Thyroid gland (tissue), 4 donors: ENCODE data around the gene ZNF850.

ENCODE experiments used
- POLR2A ChIP-seq, 2 donors: fragments of 450-650 bp; IDR thresholded peaks; one replicate each; pipeline ENCODE4 v1.6.1; 2017; ENCODE audit warnings: antibody characterized with exemption in 2 of 2, mild to moderate bottlenecking in 2 of 2, moderate library complexity in 1 of 2
- TF ChIP-seq, protein P1 (sequence below), 6 experiments: fragments of 200-600 bp in 3 of 6; fragments of 450-650 bp in 3 of 6; sonication (generic) in 3 of 6; IDR thresholded peaks; one replicate each; pipeline ENCODE4 v1.5.1; 2016 to 2019; ENCODE audit warnings: antibody characterized with exemption in 6 of 6, mild to moderate bottlenecking in 2 of 6, inconsistent platforms in 1 of 6, moderate library complexity in 1 of 6

DNA sequence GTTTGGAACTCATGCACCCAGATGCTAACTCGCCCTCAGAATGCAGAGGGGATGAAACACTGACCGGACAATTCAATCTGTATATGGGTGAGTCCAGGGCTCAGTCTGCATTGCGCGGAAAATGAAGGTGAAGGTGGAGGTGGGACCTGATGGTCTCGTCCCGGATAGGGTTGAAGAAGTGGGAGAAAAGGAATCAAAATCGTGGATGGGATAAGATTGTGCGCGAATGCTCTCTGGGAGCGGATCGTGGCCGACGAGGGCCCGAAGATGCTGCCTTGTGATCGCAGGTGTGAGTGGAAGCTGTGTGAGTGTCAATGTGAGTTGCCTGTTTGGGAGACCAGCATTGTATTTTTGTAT, 594 bp upstream of the ZNF850 start:
- TF ChIP-seq, protein P1, sequence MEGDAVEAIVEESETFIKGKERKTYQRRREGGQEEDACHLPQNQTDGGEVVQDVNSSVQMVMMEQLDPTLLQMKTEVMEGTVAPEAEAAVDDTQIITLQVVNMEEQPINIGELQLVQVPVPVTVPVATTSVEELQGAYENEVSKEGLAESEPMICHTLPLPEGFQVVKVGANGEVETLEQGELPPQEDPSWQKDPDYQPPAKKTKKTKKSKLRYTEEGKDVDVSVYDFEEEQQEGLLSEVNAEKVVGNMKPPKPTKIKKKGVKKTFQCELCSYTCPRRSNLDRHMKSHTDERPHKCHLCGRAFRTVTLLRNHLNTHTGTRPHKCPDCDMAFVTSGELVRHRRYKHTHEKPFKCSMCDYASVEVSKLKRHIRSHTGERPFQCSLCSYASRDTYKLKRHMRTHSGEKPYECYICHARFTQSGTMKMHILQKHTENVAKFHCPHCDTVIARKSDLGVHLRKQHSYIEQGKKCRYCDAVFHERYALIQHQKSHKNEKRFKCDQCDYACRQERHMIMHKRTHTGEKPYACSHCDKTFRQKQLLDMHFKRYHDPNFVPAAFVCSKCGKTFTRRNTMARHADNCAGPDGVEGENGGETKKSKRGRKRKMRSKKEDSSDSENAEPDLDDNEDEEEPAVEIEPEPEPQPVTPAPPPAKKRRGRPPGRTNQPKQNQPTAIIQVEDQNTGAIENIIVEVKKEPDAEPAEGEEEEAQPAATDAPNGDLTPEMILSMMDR (IDR thresholded peaks at IDR 0.05): no peak
- TF ChIP-seq POLR2A (IDR thresholded peaks at IDR 0.05): no peak
